Suprapubic skin (tissue), 4 donors: ENCODE data around the gene NPTXR. TPM values are rescaled to one million over a fixed set of nuclear protein-coding genes. Genes with fewer than 3 reads are reported as not detected.

ENCODE experiments used
- DNase-seq, 2 donors: peaks; one replicate each; pipeline ENCODE4 v3.0.0-alpha.2; 2019; ENCODE audit warnings: low spot score in 2 of 2
- H3K27ac ChIP-seq: fragments of 200-600 bp; sonication (generic); one replicate; pipeline ENCODE4 v1.5.1; 2019
- H3K27me3 ChIP-seq: fragments of 200-600 bp; sonication (generic); one replicate; pipeline ENCODE4 v1.5.1; 2019
- H3K36me3 ChIP-seq: fragments of 200-600 bp; sonication (generic); one replicate; pipeline ENCODE4 v1.5.1; 2019
- H3K4me1 ChIP-seq: fragments of 200-600 bp; sonication (generic); one replicate; pipeline ENCODE4 v1.5.1; 2019
- H3K4me3 ChIP-seq: fragments of 200-600 bp; sonication (generic); one replicate; pipeline ENCODE4 v1.5.1; 2019; ENCODE audit warnings: mild to moderate bottlenecking
- H3K9me3 ChIP-seq: fragments of 200-600 bp; sonication (generic); one replicate; pipeline ENCODE4 v1.5.1; 2019
- EP300 ChIP-seq: sonication (generic); formaldehyde crosslinking; IDR thresholded peaks from one replicate; pipeline ENCODE4 v1.6.1; 2017; ENCODE audit warnings: antibody characterized with exemption
- POLR2A ChIP-seq, 2 donors: fragments of 450-650 bp; IDR thresholded peaks; one replicate each; pipeline ENCODE4 v1.6.1; 2017; ENCODE audit warnings: antibody characterized with exemption in 2 of 2, mild to moderate bottlenecking in 2 of 2, moderate library complexity in 2 of 2
- POLR2AphosphoS5 ChIP-seq, 3 donors: sonication (generic); formaldehyde crosslinking; IDR thresholded peaks; one replicate each; pipeline ENCODE4 v1.6.1; 2017; ENCODE audit warnings: antibody characterized with exemption in 3 of 3
- WGBS: methylation state at CpG from one replicate; pipeline ENCODE4 v1.1.5; 2018; 5-methylcytosine and 5-hydroxymethylcytosine counted together
- total RNA-seq, 4 donors: library from RNA; depleted of rRNA; stranded (reverse); fragments of >200 nt; gene quantifications; one replicate each; pipeline ENCODE4 v1.1.0, GENCODE V29; 2016
- TF ChIP-seq, protein P1 (sequence below), 2 donors: fragments of 200-600 bp in 1 of 2; fragments of 450-650 bp in 1 of 2; sonication (generic) in 1 of 2; IDR thresholded peaks; one replicate each; pipeline ENCODE4 v1.5.1; 2016 to 2019; ENCODE audit warnings: antibody characterized with exemption in 2 of 2, mild to moderate bottlenecking in 1 of 2, moderate library complexity in 1 of 2

Gene NPTXR
- total RNA-seq, 4 donors from 2014 or later = 1.0 to 2.4 (median 2.1) TPM

- peak within 1 kb of the TSS; percentile 86 for H3K27ac ChIP-seq
- H3K4me3 ChIP-seq = peak within 1 kb of the TSS; percentile 89
- H3K27me3 ChIP-seq = peaks cover 6% of the 10 kb centered on the region
- peaks cover 9% of the 10 kb centered on the region for H3K4me1 ChIP-seq
- no peaks in the 10 kb centered on the region for H3K9me3 ChIP-seq
- WGBS = 2% methylated on average over 21 of the region's 47 CpGs
- peak; percentile 98 for DNase-seq
- TF ChIP-seq EP300 (no peak), POLR2A (IDR thresholded peaks at IDR 0.05) (peak in 1 of 2 donors; percentile 13)
- H3K36me3 ChIP-seq = peaks cover 11% of the 10 kb centered on the region
These were observed 49.9 kb downstream of the NPTXR start, which contains the start of gene DNAL4 for GRCh38 chr22:38793721-38794466. DNAL4 (minus strand) TSS chr22:38794143; CDS start chr22:38782731, 11,412 bp downstream.

GRCh38 chr22:38793317-38793716 lies 50.5 kb downstream of the NPTXR start:
- Histone ChIP-seq H3K27ac (peak overlapping the region; percentile 86), H3K36me3 (peaks cover 11% of the 10 kb centered on the region), H3K9me3 (no peaks in the 10 kb centered on the region), H3K4me3 (peak overlapping the region; percentile 89), H3K27me3 (peaks cover 2% of the 10 kb centered on the region), H3K4me1 (peaks cover 14% of the 10 kb centered on the region)
- no peak for DNase-seq
- TF ChIP-seq POLR2AphosphoS5 (IDR thresholded peaks at IDR 0.05) (no peak), POLR2A (IDR thresholded peaks at IDR 0.05) (no peak), EP300 (no peak)
- TF ChIP-seq, protein P1, sequence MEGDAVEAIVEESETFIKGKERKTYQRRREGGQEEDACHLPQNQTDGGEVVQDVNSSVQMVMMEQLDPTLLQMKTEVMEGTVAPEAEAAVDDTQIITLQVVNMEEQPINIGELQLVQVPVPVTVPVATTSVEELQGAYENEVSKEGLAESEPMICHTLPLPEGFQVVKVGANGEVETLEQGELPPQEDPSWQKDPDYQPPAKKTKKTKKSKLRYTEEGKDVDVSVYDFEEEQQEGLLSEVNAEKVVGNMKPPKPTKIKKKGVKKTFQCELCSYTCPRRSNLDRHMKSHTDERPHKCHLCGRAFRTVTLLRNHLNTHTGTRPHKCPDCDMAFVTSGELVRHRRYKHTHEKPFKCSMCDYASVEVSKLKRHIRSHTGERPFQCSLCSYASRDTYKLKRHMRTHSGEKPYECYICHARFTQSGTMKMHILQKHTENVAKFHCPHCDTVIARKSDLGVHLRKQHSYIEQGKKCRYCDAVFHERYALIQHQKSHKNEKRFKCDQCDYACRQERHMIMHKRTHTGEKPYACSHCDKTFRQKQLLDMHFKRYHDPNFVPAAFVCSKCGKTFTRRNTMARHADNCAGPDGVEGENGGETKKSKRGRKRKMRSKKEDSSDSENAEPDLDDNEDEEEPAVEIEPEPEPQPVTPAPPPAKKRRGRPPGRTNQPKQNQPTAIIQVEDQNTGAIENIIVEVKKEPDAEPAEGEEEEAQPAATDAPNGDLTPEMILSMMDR (IDR thresholded peaks at IDR 0.05) = no peak
- WGBS = 16% methylated on average over 7 of the region's 9 CpGs

DNA sequence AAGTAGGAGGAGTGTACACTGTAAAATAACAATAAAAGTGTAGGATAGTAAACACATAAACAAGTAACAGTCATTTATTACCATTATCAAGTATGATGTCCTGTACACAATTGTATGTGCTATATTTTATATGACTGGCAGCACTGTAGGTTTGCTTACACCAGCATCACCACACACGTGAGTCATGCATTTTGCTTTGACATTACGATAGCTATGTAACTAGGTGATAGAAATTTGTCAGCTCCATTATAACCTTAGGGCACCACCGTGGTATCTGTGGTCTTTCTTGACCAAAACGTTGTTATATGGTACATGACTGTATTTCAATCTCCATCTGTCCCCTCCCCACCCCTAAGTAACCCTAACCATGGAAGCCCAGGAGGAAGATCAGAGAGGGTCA lies 51.0 kb downstream of the NPTXR start:
- H3K4me1 ChIP-seq = peaks cover 19% of the 10 kb centered on the region
- H3K36me3 ChIP-seq = peaks cover 11% of the 10 kb centered on the region
- no peak overlapping the region for H3K27ac ChIP-seq
- TF ChIP-seq POLR2A (IDR thresholded peaks at IDR 0.05) (no peak), EP300 (no peak), POLR2AphosphoS5 (IDR thresholded peaks at IDR 0.05) (no peak)
- TF ChIP-seq, protein P1 (IDR thresholded peaks at IDR 0.05) = no peak
- H3K9me3 ChIP-seq = no peaks in the 10 kb centered on the region
- no peaks in the 10 kb centered on the region for H3K27me3 ChIP-seq
- H3K4me3 ChIP-seq = peak overlapping the region; percentile 89
- 45% methylated on average over 4 of the region's 4 CpGs for WGBS
- DNase-seq = no peak

DNA sequence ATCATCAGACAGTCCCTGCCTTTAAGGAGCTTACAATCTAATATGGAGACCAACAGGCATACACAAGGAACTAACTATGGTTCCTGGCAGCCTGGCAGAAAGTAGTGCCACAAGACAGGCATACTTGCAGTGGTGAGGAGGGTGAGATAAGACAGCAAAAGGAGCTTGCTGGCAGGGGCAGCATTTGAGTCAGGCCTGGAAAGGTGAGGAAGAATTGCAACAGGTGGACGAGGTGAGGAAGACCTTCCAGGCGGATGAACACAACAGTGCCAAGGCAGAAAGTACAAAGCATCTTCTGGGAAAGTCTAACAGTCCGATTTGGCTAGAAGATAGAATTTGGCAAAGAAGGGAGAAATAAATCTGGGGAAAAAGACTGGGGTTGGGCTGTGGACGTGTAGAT lies 54.2 kb downstream of the NPTXR start:
- H3K27ac ChIP-seq = no peak overlapping the region

GRCh38 chr22:38788846-38789245 lies 55.0 kb downstream of the NPTXR start:
- TF ChIP-seq, protein P1 (IDR thresholded peaks at IDR 0.05) = no peak
- TF ChIP-seq POLR2A (IDR thresholded peaks at IDR 0.05) (no peak), EP300 (no peak), POLR2AphosphoS5 (IDR thresholded peaks at IDR 0.05) (no peak)

More for the DNA sequence above, 54.2 kb downstream of the NPTXR start:
- WGBS = 85% methylated on average over 4 of the region's 4 CpGs
- H3K4me1 ChIP-seq = peaks cover 23% of the 10 kb centered on the region
- no peaks in the 10 kb centered on the region for H3K27me3 ChIP-seq
- peaks cover 11% of the 10 kb centered on the region for H3K36me3 ChIP-seq
- no peak overlapping the region for H3K4me3 ChIP-seq
- H3K9me3 ChIP-seq = no peaks in the 10 kb centered on the region
- DNase-seq = no peak
- TF ChIP-seq, protein P1 (IDR thresholded peaks at IDR 0.05) = no peak
- TF ChIP-seq POLR2AphosphoS5 (IDR thresholded peaks at IDR 0.05) (no peak), POLR2A (IDR thresholded peaks at IDR 0.05) (no peak), EP300 (no peak)

More at GRCh38 chr22:38788846-38789245, 55.0 kb downstream of the NPTXR start:
- Histone ChIP-seq H3K27ac (no peak overlapping the region), H3K9me3 (no peaks in the 10 kb centered on the region), H3K4me1 (peaks cover 23% of the 10 kb centered on the region), H3K27me3 (no peaks in the 10 kb centered on the region), H3K36me3 (peaks cover 11% of the 10 kb centered on the region), H3K4me3 (no peak overlapping the region)
- 51% methylated on average over 6 of the region's 6 CpGs for WGBS
- DNase-seq = no peak
